Measurements from ENCODE around the gene DCLK1. TPM values are rescaled to one million over a fixed set of nuclear protein-coding genes. Genes with fewer than 3 reads are reported as not detected.

Gene DCLK1
- total and polyA plus RNA-seq, 8 donors: 0.67 to 10.1 (median 1.7) TPM

DNA sequence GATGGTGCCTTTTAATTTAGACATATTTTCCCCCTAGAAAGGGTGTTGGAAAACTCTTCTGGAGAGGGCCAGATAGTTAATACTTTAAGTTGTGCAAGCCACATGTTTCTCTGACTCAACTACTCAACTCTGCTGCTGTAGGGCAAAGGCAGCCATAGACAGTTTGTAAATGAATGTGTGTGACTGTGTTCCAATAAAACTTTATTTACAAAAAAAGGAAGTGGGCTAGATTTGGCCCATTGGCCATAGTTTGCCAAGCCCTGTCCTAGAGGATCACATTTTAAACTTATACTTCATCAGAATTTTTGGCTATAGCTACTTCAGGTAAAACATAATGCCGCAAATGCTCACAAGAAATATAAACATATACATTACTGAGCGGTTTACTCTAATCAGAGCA, 348.4 kb downstream of the DCLK1 start:
- Histone ChIP-seq H3K4me1 (no peaks in the 10 kb centered on the region), H3K27ac (no peak overlapping the region), H3K4me3 (no peak overlapping the region), H3K27me3 (no peaks in the 10 kb centered on the region), H3K9me3 (no peaks in the 10 kb centered on the region), H3K36me3 (no peaks in the 10 kb centered on the region)
- WGBS, 2 donors: 90 to 94% methylated on average over 2 of the region's 2 CpGs
- intact Hi-C loops (cut with DNase I): no loop called here
- FAIRE-seq (no peak), ATAC-seq (no peak), DNase-seq (no peak)
- TF ChIP-seq CTCF (IDR thresholded peaks at IDR 0.05): no peak

GRCh38 chr13:35781036-35782000, 349.9 kb downstream of the DCLK1 start:
- Histone ChIP-seq H3K36me3 (no peaks in the 10 kb centered on the region), H3K27ac (no peak overlapping the region), H3K4me3 (no peak overlapping the region), H3K4me1 (no peaks in the 10 kb centered on the region), H3K27me3 (no peaks in the 10 kb centered on the region), H3K9me3 (no peaks in the 10 kb centered on the region)
- no peak for TF ChIP-seq CTCF (IDR thresholded peaks at IDR 0.05)
- ATAC-seq: no peak
- no peak for DNase-seq
- 52 to 68% methylated on average over 7 of the region's 7 CpGs for WGBS, 2 donors
- intact Hi-C loops (cut with DNase I): no loop called here
- no peak for FAIRE-seq

DNA sequence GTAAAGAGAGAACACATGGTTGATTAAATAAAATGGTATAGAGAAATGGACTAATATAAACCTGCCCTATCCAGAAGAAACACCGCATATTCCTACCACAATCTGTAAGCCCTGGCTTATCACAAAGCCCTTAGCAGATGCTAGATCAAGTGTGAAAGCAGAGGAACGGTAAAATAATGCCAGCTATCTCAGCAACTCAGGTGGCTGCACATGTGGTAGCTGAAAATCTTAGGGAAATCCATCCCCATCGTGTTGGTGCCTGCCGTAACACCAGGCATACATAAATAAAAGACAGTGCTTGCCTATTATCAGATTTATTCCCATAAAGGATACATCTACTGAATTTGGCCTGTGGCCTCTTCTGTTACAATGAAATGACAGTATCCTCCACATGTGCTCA, 350.6 kb downstream of the DCLK1 start:
- Histone ChIP-seq H3K27ac (no peak overlapping the region), H3K36me3 (no peaks in the 10 kb centered on the region), H3K4me3 (no peak overlapping the region), H3K9me3 (no peaks in the 10 kb centered on the region), H3K27me3 (no peaks in the 10 kb centered on the region), H3K4me1 (no peaks in the 10 kb centered on the region)
- intact Hi-C loops (cut with DNase I): no loop called here
- TF ChIP-seq CTCF (IDR thresholded peaks at IDR 0.05): no peak
- DNase-seq (no peak), ATAC-seq (no peak), FAIRE-seq (no peak)
- WGBS, 2 donors: 63 to 71% methylated on average over 4 of the region's 4 CpGs

DNA sequence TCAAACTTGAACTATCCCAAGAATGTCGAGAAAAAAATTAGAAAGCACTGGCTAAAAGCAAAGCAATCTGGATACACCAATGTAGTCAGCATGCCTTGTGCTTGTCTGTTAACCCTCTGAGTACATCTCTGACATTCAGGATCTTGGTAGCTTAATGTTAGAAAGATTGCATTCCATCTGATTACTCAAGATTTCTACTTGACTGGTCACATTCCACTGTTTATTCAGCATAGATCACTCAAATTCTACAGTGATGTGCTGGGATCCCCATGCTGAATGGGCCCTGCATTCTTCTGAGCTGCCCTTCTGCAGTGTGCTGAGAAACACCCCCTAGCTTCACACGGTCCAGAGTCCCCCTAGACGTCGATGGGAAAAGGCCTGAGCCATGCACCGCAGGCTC, 359.3 kb downstream of the DCLK1 start:
- FAIRE-seq (no peak), DNase-seq (no peak), ATAC-seq (no peak)
- intact Hi-C loops (cut with DNase I): no loop called here
- WGBS, 2 donors: 21% methylated on average over 5 of the region's 5 CpGs
- H3K36me3 ChIP-seq: no peaks in the 10 kb centered on the region
- H3K4me3 ChIP-seq: no peak overlapping the region
- no peaks in the 10 kb centered on the region for H3K27me3 ChIP-seq
- H3K9me3 ChIP-seq: no peaks in the 10 kb centered on the region
- H3K27ac ChIP-seq: no peak overlapping the region
- no peaks in the 10 kb centered on the region for H3K4me1 ChIP-seq
- TF ChIP-seq CTCF (IDR thresholded peaks at IDR 0.05): no peak

GRCh38 chr13:35770756-35771297, 360.4 kb downstream of the DCLK1 start:
- 74% methylated on average over 3 of the region's 3 CpGs for WGBS, 2 donors
- no peaks in the 10 kb centered on the region for H3K9me3 ChIP-seq
- no peaks in the 10 kb centered on the region for H3K36me3 ChIP-seq
- TF ChIP-seq CTCF (IDR thresholded peaks at IDR 0.05): no peak
- no peaks in the 10 kb centered on the region for H3K4me1 ChIP-seq
- no peak for ATAC-seq
- no peaks in the 10 kb centered on the region for H3K27me3 ChIP-seq
- intact Hi-C loops (cut with DNase I): no loop called here
- no peak for DNase-seq
- no peak overlapping the region for H3K27ac ChIP-seq
- no peak overlapping the region for H3K4me3 ChIP-seq
- FAIRE-seq: no peak

Measured in pancreas (tissue), 10 donors.